ENCODE measurements around the gene HNRNPH3. TPM values are rescaled to one million over a fixed set of nuclear protein-coding genes. Genes with fewer than 3 reads are reported as not detected.
"Not testable (repeated sequence)": the region's sequence is repeated elsewhere in the genome, so short reads cannot be mapped to it uniquely, and the experiment has no call there.

Gene HNRNPH3
- total RNA-seq, 1 experiment from 2014 or later, result 244 TPM

GRCh38 chr10:68310531-68310930, 21.3 kb upstream of the HNRNPH3 start:
- DNase-seq, result no peak
- no peak overlapping the region for H3K56ac ChIP-seq (ENCODE audit: insufficient read length, low read depth, low read length)
- H2BK12ac ChIP-seq (ENCODE audit: insufficient read length, low read depth, low read length), result no peak overlapping the region
- no peak overlapping the region for H3K9ac ChIP-seq (ENCODE audit: extremely low read depth, insufficient read length, low read length)
- no peak overlapping the region for H3T11ph ChIP-seq (ENCODE audit: low read length)
- no peaks in the 10 kb centered on the region for H3K79me2 ChIP-seq (ENCODE audit: insufficient read depth, low read length)
- no peak overlapping the region for H2BK20ac ChIP-seq (ENCODE audit: low read depth, low read length, poor library complexity, severe bottlenecking)
- no peak overlapping the region for H2BK120ac ChIP-seq (ENCODE audit: low read depth, low read length, poor library complexity, severe bottlenecking)
- no peak overlapping the region for H3K14ac ChIP-seq (ENCODE audit: insufficient read depth, low read length)
- peaks cover 0 to under 1% of the 10 kb centered on the region in 2 experiments; a peak in 1 of 5 replicates for H3K9me3 Mint-ChIP-seq
- no peaks in the 10 kb centered on the region for H3K79me1 ChIP-seq (ENCODE audit: insufficient read depth, low read depth, low read length, poor library complexity, severe bottlenecking)
- H3K4me1 ChIP-seq (ENCODE audit: insufficient read depth, low read length), result no peaks in the 10 kb centered on the region
- H4K91ac ChIP-seq (ENCODE audit: insufficient read length, low read depth, low read length), result no peak overlapping the region
- H3K18ac ChIP-seq (ENCODE audit: insufficient read length, low read depth, low read length), result no peak overlapping the region
- no peak overlapping the region for H2AFZ ChIP-seq (ENCODE audit: low read length)
- no peak overlapping the region for H3K4me2 ChIP-seq (ENCODE audit: insufficient read depth, insufficient read length, low read length)
- no peak overlapping the region for H3K4ac ChIP-seq (ENCODE audit: low read depth, low read length)
- H4K20me1 ChIP-seq (ENCODE audit: control insufficient read depth, insufficient read depth, insufficient read length), result no peaks in the 10 kb centered on the region
- H3K27ac ChIP-seq (ENCODE audit: insufficient read length, low read depth, low read length), result no peak overlapping the region
- peaks cover 11% of the 10 kb centered on the region in 2 experiments for H3K4me1 Mint-ChIP-seq
- no peak overlapping the region for H2BK5ac ChIP-seq (ENCODE audit: insufficient read length, low read length)
- H2BK15ac ChIP-seq (ENCODE audit: low read depth, low read length), result no peak overlapping the region
- no peak overlapping the region for H3K23ac ChIP-seq (ENCODE audit: insufficient read length, low read depth, low read length)
- H3K27me3 ChIP-seq (ENCODE audit: insufficient read depth, low read length), result no peaks in the 10 kb centered on the region
- TF ChIP-seq, protein P1, sequence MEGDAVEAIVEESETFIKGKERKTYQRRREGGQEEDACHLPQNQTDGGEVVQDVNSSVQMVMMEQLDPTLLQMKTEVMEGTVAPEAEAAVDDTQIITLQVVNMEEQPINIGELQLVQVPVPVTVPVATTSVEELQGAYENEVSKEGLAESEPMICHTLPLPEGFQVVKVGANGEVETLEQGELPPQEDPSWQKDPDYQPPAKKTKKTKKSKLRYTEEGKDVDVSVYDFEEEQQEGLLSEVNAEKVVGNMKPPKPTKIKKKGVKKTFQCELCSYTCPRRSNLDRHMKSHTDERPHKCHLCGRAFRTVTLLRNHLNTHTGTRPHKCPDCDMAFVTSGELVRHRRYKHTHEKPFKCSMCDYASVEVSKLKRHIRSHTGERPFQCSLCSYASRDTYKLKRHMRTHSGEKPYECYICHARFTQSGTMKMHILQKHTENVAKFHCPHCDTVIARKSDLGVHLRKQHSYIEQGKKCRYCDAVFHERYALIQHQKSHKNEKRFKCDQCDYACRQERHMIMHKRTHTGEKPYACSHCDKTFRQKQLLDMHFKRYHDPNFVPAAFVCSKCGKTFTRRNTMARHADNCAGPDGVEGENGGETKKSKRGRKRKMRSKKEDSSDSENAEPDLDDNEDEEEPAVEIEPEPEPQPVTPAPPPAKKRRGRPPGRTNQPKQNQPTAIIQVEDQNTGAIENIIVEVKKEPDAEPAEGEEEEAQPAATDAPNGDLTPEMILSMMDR (conservative IDR thresholded peaks at IDR 0.05), result no peak
- H3K9me3 ChIP-seq (ENCODE audit: control insufficient read depth, low read depth, low read length), result no peaks in the 10 kb centered on the region
- H4K5ac ChIP-seq (ENCODE audit: insufficient read length, low read depth, low read length), result no peak overlapping the region
- H3K4me3 Mint-ChIP-seq, result no peak overlapping the region
- no peaks in the 10 kb centered on the region for H3K23me2 ChIP-seq (ENCODE audit: insufficient read length, low read depth, low read length, poor library complexity, severe bottlenecking)
- H4K8ac ChIP-seq (replicated peaks; ENCODE audit: insufficient read length, low read depth, low read length), result no peak overlapping the region
- H3K36me3 Mint-ChIP-seq (ENCODE audit: insufficient read depth in 1 of 3, low read depth in 3 of 3), result no peaks in the 10 kb centered on the region
- H3K27me3 Mint-ChIP-seq (ENCODE audit: low read depth), result no peaks in the 10 kb centered on the region
- no peak overlapping the region for H3K27ac Mint-ChIP-seq
- no peak overlapping the region for H2AK5ac ChIP-seq (ENCODE audit: insufficient read length, low read length)

DNA sequence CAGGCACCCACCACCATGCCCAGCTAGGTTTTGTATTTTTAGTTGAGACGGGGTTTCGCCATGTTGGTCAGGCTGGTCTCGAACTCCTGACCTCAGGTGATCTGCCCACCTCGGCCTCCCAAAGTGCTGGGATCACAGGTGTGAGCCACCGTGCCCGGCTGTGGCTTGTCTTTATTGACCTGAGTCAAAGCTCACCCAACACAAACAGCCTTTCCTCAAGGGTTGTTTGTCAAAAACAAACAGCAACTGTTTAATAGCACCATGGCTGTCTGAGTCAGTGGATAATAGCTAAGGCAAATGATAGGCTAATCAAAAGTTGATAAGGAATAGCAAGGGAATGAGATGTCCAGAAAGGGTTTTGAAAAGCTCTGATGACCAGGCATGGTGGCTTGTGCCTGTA, 16.9 kb upstream of the HNRNPH3 start:
- not testable (repeated sequence) for H3K23ac ChIP-seq (ENCODE audit: insufficient read length, low read depth, low read length); H3K4ac ChIP-seq (ENCODE audit: low read depth, low read length); H4K8ac ChIP-seq (replicated peaks; ENCODE audit: insufficient read length, low read depth, low read length); H3K9me3 ChIP-seq (ENCODE audit: control insufficient read depth, low read depth, low read length); H3K27me3 Mint-ChIP-seq (ENCODE audit: low read depth); H3K4me1 Mint-ChIP-seq; H3K79me1 ChIP-seq (ENCODE audit: insufficient read depth, low read depth, low read length, poor library complexity, severe bottlenecking); H3K4me3 Mint-ChIP-seq; H3K9ac ChIP-seq (ENCODE audit: extremely low read depth, insufficient read length, low read length); H2AFZ ChIP-seq (ENCODE audit: low read length); DNase-seq; H4K20me1 ChIP-seq (ENCODE audit: control insufficient read depth, insufficient read depth, insufficient read length); H3K56ac ChIP-seq (ENCODE audit: insufficient read length, low read depth, low read length); H4K91ac ChIP-seq (ENCODE audit: insufficient read length, low read depth, low read length); H3K27me3 ChIP-seq (ENCODE audit: insufficient read depth, low read length); H3K18ac ChIP-seq (ENCODE audit: insufficient read length, low read depth, low read length); H3T11ph ChIP-seq (ENCODE audit: low read length); H3K23me2 ChIP-seq (ENCODE audit: insufficient read length, low read depth, low read length, poor library complexity, severe bottlenecking); H3K4me2 ChIP-seq (ENCODE audit: insufficient read depth, insufficient read length, low read length); H2BK15ac ChIP-seq (ENCODE audit: low read depth, low read length); H3K4me1 ChIP-seq (ENCODE audit: insufficient read depth, low read length); H2BK12ac ChIP-seq (ENCODE audit: insufficient read length, low read depth, low read length); H2BK5ac ChIP-seq (ENCODE audit: insufficient read length, low read length); H3K27ac ChIP-seq (ENCODE audit: insufficient read length, low read depth, low read length); H2AK5ac ChIP-seq (ENCODE audit: insufficient read length, low read length); H2BK20ac ChIP-seq (ENCODE audit: low read depth, low read length, poor library complexity, severe bottlenecking); H3K14ac ChIP-seq (ENCODE audit: insufficient read depth, low read length); H3K79me2 ChIP-seq (ENCODE audit: insufficient read depth, low read length); H2BK120ac ChIP-seq (ENCODE audit: low read depth, low read length, poor library complexity, severe bottlenecking); H4K5ac ChIP-seq (ENCODE audit: insufficient read length, low read depth, low read length); H3K27ac Mint-ChIP-seq
- WGBS (ENCODE audit: extremely low coverage, insufficient read length, low lambda C conversion rate), result no CpG with 5 or more reads among the region's 6 CpGs
- Mint-ChIP-seq H3K9me3 (peaks cover 19% of the 10 kb centered on the region in 2 experiments), H3K36me3 (ENCODE audit: insufficient read depth in 1 of 3, low read depth in 3 of 3) (peaks cover 6 to 14% (median 11%) of the 10 kb centered on the region in 3 experiments)

All from H9 (cell line).